Measurements from ENCODE around the gene TOX4. TPM values are rescaled to one million over a fixed set of nuclear protein-coding genes. Genes with fewer than 3 reads are reported as not detected.

Gene TOX4
- total and polyA plus RNA-seq, 9 of the 15 experiments (the other 6 are each of a cell fraction or from before 2014, with no cell fraction given), result 9.9 to 76.5 (median 41.0) TPM

DNA sequence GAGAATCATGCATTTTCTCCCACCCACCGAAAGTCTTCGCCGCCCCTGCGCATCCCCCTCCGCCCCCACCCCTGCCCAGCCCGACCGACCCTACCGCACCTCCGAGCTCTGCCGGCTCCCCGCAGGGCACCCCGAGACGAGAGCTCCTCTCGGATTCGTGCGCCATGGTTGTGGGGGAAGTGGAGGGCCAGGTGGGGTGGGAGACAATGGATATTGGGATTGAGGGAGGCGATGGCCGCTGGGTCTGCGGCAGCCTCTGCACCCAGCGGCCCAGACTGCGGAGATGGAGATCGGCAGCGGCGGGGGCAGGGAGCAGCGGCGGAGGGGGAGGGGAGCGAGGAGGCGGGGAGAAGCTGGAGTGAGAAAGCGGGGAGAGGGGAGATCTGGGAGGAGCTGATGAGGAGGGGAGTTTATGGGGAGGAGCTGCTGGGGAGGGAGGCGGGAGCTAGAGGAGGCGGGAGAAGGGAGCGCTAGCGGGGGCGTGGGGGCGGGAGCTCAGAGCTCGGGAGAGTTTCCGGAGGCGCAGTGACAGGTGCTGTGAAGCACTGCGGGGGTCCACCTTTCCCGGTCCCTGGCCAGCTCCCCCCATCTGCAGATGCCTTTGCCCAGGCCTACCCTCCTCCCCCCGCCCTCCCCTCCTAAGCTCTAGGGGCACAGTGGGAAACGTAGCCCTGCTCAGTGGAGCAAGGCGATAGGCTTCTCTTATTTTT is 49.1 kb downstream of the TOX4 start, which contains the start of gene SALL2 (continued):
- TF ChIP-seq, protein P1, sequence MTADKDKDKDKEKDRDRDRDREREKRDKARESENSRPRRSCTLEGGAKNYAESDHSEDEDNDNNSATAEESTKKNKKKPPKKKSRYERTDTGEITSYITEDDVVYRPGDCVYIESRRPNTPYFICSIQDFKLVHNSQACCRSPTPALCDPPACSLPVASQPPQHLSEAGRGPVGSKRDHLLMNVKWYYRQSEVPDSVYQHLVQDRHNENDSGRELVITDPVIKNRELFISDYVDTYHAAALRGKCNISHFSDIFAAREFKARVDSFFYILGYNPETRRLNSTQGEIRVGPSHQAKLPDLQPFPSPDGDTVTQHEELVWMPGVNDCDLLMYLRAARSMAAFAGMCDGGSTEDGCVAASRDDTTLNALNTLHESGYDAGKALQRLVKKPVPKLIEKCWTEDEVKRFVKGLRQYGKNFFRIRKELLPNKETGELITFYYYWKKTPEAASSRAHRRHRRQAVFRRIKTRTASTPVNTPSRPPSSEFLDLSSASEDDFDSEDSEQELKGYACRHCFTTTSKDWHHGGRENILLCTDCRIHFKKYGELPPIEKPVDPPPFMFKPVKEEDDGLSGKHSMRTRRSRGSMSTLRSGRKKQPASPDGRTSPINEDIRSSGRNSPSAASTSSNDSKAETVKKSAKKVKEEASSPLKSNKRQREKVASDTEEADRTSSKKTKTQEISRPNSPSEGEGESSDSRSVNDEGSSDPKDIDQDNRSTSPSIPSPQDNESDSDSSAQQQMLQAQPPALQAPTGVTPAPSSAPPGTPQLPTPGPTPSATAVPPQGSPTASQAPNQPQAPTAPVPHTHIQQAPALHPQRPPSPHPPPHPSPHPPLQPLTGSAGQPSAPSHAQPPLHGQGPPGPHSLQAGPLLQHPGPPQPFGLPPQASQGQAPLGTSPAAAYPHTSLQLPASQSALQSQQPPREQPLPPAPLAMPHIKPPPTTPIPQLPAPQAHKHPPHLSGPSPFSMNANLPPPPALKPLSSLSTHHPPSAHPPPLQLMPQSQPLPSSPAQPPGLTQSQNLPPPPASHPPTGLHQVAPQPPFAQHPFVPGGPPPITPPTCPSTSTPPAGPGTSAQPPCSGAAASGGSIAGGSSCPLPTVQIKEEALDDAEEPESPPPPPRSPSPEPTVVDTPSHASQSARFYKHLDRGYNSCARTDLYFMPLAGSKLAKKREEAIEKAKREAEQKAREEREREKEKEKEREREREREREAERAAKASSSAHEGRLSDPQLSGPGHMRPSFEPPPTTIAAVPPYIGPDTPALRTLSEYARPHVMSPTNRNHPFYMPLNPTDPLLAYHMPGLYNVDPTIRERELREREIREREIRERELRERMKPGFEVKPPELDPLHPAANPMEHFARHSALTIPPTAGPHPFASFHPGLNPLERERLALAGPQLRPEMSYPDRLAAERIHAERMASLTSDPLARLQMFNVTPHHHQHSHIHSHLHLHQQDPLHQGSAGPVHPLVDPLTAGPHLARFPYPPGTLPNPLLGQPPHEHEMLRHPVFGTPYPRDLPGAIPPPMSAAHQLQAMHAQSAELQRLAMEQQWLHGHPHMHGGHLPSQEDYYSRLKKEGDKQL (CRISPR knock-in tag; IDR thresholded peaks at IDR 0.05; ENCODE audit: borderline replicate concordance), result no peak
- TF ChIP-seq ZNF589 (CRISPR knock-in tag; IDR thresholded peaks at IDR 0.05; ENCODE audit: low read depth) (no peak), NCOA2 (IDR thresholded peaks at IDR 0.05; ENCODE audit: partially characterized antibody in 2 of 2) (no peak), ZNF644 (tag; IDR thresholded peaks at IDR 0.05; ENCODE audit: low read depth) (no peak), ZNF311 (CRISPR knock-in tag; IDR thresholded peaks at IDR 0.05) (no peak), SMAD4 (CRISPR knock-in tag; conservative IDR thresholded peaks at IDR 0.05) (no peak), ZNF583 (CRISPR knock-in tag; IDR thresholded peaks at IDR 0.05) (no peak), DDX20 (tag; IDR thresholded peaks at IDR 0.05; ENCODE audit: low read depth) (no peak), KLF6 (CRISPR knock-in tag; IDR thresholded peaks at IDR 0.05; ENCODE audit: borderline replicate concordance) (no peak), POLR2H (tag; IDR thresholded peaks at IDR 0.05; ENCODE audit: low read depth) (no peak), CBX8 (IDR thresholded peaks at IDR 0.05; ENCODE audit: borderline replicate concordance, extremely low read depth, low read depth, low read length, poor library complexity, severe bottlenecking) (no peak), ZFX (CRISPR knock-in tag; IDR thresholded peaks at IDR 0.05) (peak; percentile 53), C11orf30 (IDR thresholded peaks at IDR 0.05; ENCODE audit: low read depth) (no peak), CSDE1 (IDR thresholded peaks at IDR 0.05) (no peak)
- TF ChIP-seq, protein P2, sequence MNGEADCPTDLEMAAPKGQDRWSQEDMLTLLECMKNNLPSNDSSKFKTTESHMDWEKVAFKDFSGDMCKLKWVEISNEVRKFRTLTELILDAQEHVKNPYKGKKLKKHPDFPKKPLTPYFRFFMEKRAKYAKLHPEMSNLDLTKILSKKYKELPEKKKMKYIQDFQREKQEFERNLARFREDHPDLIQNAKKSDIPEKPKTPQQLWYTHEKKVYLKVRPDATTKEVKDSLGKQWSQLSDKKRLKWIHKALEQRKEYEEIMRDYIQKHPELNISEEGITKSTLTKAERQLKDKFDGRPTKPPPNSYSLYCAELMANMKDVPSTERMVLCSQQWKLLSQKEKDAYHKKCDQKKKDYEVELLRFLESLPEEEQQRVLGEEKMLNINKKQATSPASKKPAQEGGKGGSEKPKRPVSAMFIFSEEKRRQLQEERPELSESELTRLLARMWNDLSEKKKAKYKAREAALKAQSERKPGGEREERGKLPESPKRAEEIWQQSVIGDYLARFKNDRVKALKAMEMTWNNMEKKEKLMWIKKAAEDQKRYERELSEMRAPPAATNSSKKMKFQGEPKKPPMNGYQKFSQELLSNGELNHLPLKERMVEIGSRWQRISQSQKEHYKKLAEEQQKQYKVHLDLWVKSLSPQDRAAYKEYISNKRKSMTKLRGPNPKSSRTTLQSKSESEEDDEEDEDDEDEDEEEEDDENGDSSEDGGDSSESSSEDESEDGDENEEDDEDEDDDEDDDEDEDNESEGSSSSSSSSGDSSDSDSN (IDR thresholded peaks at IDR 0.05; ENCODE audit: borderline replicate concordance in 1 of 2, low read depth in 2 of 2, low read length in 2 of 2), result no peak
- TF ChIP-seq, protein P3, sequence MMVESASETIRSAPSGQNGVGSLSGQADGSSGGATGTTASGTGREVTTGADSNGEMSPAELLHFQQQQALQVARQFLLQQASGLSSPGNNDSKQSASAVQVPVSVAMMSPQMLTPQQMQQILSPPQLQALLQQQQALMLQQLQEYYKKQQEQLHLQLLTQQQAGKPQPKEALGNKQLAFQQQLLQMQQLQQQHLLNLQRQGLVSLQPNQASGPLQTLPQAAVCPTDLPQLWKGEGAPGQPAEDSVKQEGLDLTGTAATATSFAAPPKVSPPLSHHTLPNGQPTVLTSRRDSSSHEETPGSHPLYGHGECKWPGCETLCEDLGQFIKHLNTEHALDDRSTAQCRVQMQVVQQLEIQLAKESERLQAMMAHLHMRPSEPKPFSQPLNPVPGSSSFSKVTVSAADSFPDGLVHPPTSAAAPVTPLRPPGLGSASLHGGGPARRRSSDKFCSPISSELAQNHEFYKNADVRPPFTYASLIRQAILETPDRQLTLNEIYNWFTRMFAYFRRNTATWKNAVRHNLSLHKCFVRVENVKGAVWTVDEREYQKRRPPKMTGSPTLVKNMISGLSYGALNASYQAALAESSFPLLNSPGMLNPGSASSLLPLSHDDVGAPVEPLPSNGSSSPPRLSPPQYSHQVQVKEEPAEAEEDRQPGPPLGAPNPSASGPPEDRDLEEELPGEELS (CRISPR knock-in tag; IDR thresholded peaks at IDR 0.05; ENCODE audit: borderline replicate concordance), result no peak
